ENCODE results near the gene CCDC85B. TPM values are rescaled to one million over a fixed set of nuclear protein-coding genes. Genes with fewer than 3 reads are reported as not detected.

The CCDC85B gene
- total and polyA plus RNA-seq, 2 of the 13 experiments (the other 11 are each of a cell fraction or from before 2014, with no cell fraction given), result 8.2 to 19.5 TPM

- peak; percentile 36; the same call in 1 of the 2 replicates for TF ChIP-seq ZHX2 (IDR thresholded peaks at IDR 0.05; ENCODE audit: low read depth)
- no peak for TF ChIP-seq ZHX2 (CRISPR knock-in tag; IDR thresholded peaks at IDR 0.05; ENCODE audit: borderline replicate concordance)
- TF ChIP-seq ZNF333 (CRISPR knock-in tag; IDR thresholded peaks at IDR 0.05; ENCODE audit: borderline replicate concordance), result peak; percentile 74; the same call in 1 of the 2 replicates
- no peak for TF ChIP-seq STAT6 (CRISPR knock-in tag; IDR thresholded peaks at IDR 0.05; ENCODE audit: borderline replicate concordance)
- no peak for TF ChIP-seq GTF2F1 (IDR thresholded peaks at IDR 0.05; ENCODE audit: low read length)
- no peak for TF ChIP-seq GPN1 (CRISPR knock-in tag; IDR thresholded peaks at IDR 0.05; ENCODE audit: borderline replicate concordance)
- TF ChIP-seq TP53 (CRISPR knock-in tag; conservative IDR thresholded peaks at IDR 0.05), result no peak
- TF ChIP-seq, protein P1, sequence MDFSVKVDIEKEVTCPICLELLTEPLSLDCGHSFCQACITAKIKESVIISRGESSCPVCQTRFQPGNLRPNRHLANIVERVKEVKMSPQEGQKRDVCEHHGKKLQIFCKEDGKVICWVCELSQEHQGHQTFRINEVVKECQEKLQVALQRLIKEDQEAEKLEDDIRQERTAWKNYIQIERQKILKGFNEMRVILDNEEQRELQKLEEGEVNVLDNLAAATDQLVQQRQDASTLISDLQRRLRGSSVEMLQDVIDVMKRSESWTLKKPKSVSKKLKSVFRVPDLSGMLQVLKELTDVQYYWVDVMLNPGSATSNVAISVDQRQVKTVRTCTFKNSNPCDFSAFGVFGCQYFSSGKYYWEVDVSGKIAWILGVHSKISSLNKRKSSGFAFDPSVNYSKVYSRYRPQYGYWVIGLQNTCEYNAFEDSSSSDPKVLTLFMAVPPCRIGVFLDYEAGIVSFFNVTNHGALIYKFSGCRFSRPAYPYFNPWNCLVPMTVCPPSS (IDR thresholded peaks at IDR 0.05), result no peak
- no peak for TF ChIP-seq ZNF569 (CRISPR knock-in tag; IDR thresholded peaks at IDR 0.05; ENCODE audit: borderline replicate concordance)
- TF ChIP-seq SMAD1 (CRISPR knock-in tag; IDR thresholded peaks at IDR 0.05; ENCODE audit: borderline replicate concordance, low read depth), result 0 out of 2 replicates have a peak, but pooled peaks have one; percentile 78
- TF ChIP-seq SSRP1 (CRISPR knock-in tag; IDR thresholded peaks at IDR 0.05), result no peak
- no peak for TF ChIP-seq ZNF644 (CRISPR knock-in tag; IDR thresholded peaks at IDR 0.05; ENCODE audit: low read depth)
- TF ChIP-seq NFIB (CRISPR knock-in tag; IDR thresholded peaks at IDR 0.05; ENCODE audit: borderline replicate concordance), result no peak
- no peak for TF ChIP-seq SOX13 (IDR thresholded peaks at IDR 0.05)
- peak in 1 of 2 experiments; percentile 77; a peak in 2 of 4 replicates for TF ChIP-seq SOX13 (CRISPR knock-in tag; conservative IDR thresholded peaks at IDR 0.05 in 1 of 2, IDR thresholded peaks at IDR 0.05 in 1 of 2)
- TF ChIP-seq ZFP36L1 (CRISPR knock-in tag; IDR thresholded peaks at IDR 0.05), result peak; percentile 78; the same call in 1 of the 2 replicates
- TF ChIP-seq TFAP4 (IDR thresholded peaks at IDR 0.05; ENCODE audit: borderline replicate concordance, low read depth), result no peak
These were observed 32.4 kb upstream of the CCDC85B start, which contains the start of gene CFL1 (continued) for GRCh38 chr11:65857853-65858680.

Measured in HepG2 (cell line).